Neural cell (in vitro differentiated cells): ENCODE results near the gene TPTE. TPM values are rescaled to one million over a fixed set of nuclear protein-coding genes. Genes with fewer than 3 reads are reported as not detected.
"Not testable (repeated sequence)": the region's sequence is repeated elsewhere in the genome, so short reads cannot be mapped to it uniquely, and the experiment has no call there.

Experiments
- H2AFZ ChIP-seq: fragments of 200-600, 300-800 bp; sonication (generic), shearing (Covaris generic); 2 replicates; pipeline ENCODE4 v1.6.0; 2014; ENCODE audit warnings: low read depth, mild to moderate bottlenecking, antibody characterized with exemption, low read length, moderate library complexity
- H3F3A ChIP-seq: fragments of 200-600 bp; shearing (Covaris generic); 2 replicates; pipeline ENCODE4 v1.6.1; 2016; ENCODE audit warnings: mild to moderate bottlenecking, moderate library complexity, mixed read lengths, antibody characterized with exemption, low read length; ENCODE audit not compliant: insufficient read depth, poor library complexity, severe bottlenecking
- H3K27ac ChIP-seq: fragments of 200-600, 300-800 bp; sonication (generic), shearing (Covaris generic); 2 replicates; pipeline ENCODE4 v1.5.1; 2014; ENCODE audit warnings: mild to moderate bottlenecking, low read length, moderate library complexity
- H3K27me3 ChIP-seq: fragments of 300-800, 200-600 bp; sonication (generic), shearing (Covaris generic); 2 replicates; pipeline ENCODE4 v1.6.0; 2014; ENCODE audit warnings: mild to moderate bottlenecking, low read depth, low read length, moderate library complexity; ENCODE audit not compliant: insufficient read depth
- H3K36me3 ChIP-seq: fragments of 300-800, 200-600 bp; sonication (generic), shearing (Covaris generic); 2 replicates; pipeline ENCODE4 v1.5.1; 2014; ENCODE audit warnings: mild to moderate bottlenecking, antibody characterized with exemption, low read length, moderate library complexity; ENCODE audit not compliant: insufficient read depth
- H3K4me2 ChIP-seq: fragments of 300-800, 200-600 bp; sonication (generic), shearing (Covaris generic); 2 replicates; pipeline ENCODE4 v1.6.0; 2014; ENCODE audit warnings: mild to moderate bottlenecking, low read length
- H3K4me3 ChIP-seq: fragments of 300-800, 200-600 bp; sonication (generic), shearing (Covaris generic); 2 replicates; pipeline ENCODE4 v1.5.1; 2014; ENCODE audit warnings: mild to moderate bottlenecking, low read length, moderate library complexity
- H3K79me2 ChIP-seq: fragments of 200-600 bp; shearing (Covaris generic); replicated peaks from 2 replicates; pipeline ENCODE4 v1.6.0; 2014; ENCODE audit warnings: mild to moderate bottlenecking, low read length, moderate library complexity; ENCODE audit not compliant: insufficient read depth
- H3K9ac ChIP-seq: fragments of 300-800, 200-600 bp; sonication (generic), shearing (Covaris generic); 2 replicates; pipeline ENCODE4 v1.6.1; 2016; ENCODE audit warnings: mild to moderate bottlenecking, low read length, mixed read lengths
- H3K9me2 ChIP-seq: fragments of 200-600 bp; shearing (Covaris generic); 2 replicates; pipeline ENCODE4 v1.6.1; 2016; ENCODE audit warnings: mild to moderate bottlenecking, low read length, mixed read lengths; ENCODE audit not compliant: insufficient read depth
- H3K9me3 ChIP-seq: fragments of 200-600, 300-800 bp; sonication (generic), shearing (Covaris generic); 2 replicates; pipeline ENCODE4 v1.6.1; 2016; ENCODE audit warnings: mild to moderate bottlenecking, mixed run types, low read length, moderate library complexity, mixed read lengths
- H4K20me1 ChIP-seq: fragments of 200-600 bp; shearing (Covaris generic); 2 replicates; pipeline ENCODE4 v1.6.1; 2016; ENCODE audit warnings: mild to moderate bottlenecking, mixed run types; ENCODE audit not compliant: insufficient read depth
- EP300 ChIP-seq: fragments of 450-650 bp; conservative IDR thresholded peaks from 2 replicates; pipeline ENCODE4 v1.6.1; 2014; ENCODE audit warnings: antibody characterized with exemption, mild to moderate bottlenecking, moderate library complexity; ENCODE audit not compliant: poor library complexity, severe bottlenecking
- EZH2 ChIP-seq: fragments of 200-600, 300-800 bp; shearing (Covaris generic), sonication (generic); IDR thresholded peaks from 2 replicates; pipeline ENCODE4 v1.6.1; 2014; ENCODE audit warnings: antibody characterized with exemption, low read length, borderline replicate concordance, mild to moderate bottlenecking; ENCODE audit not compliant: insufficient read depth, poor library complexity, severe bottlenecking
- MXI1 ChIP-seq: fragments of 450-650 bp; conservative IDR thresholded peaks from 2 replicates; pipeline ENCODE4 v1.6.1; 2014; ENCODE audit warnings: antibody characterized with exemption, mild to moderate bottlenecking; ENCODE audit not compliant: poor library complexity, severe bottlenecking
- POLR2AphosphoS5 ChIP-seq: IDR thresholded peaks from 2 replicates; pipeline ENCODE4 v1.6.1; 2012
- RAD21 ChIP-seq: fragments of 450-650 bp; conservative IDR thresholded peaks from 2 replicates; pipeline ENCODE4 v1.6.1; 2014; ENCODE audit warnings: antibody characterized with exemption, mild to moderate bottlenecking, moderate library complexity
- SMC3 ChIP-seq: fragments of 450-650 bp; conservative IDR thresholded peaks from 2 replicates; pipeline ENCODE4 v1.6.1; 2014; ENCODE audit warnings: antibody characterized with exemption, mild to moderate bottlenecking, moderate library complexity; ENCODE audit not compliant: poor library complexity
- TAF1 ChIP-seq: IDR thresholded peaks from 2 replicates; pipeline ENCODE4 v1.6.1; 2012; ENCODE audit warnings: low read depth
- polyA plus RNA-seq: library from polyadenylated mRNA; depleted of rRNA; stranded (reverse); fragments of >200 nt; gene quantifications from 2 replicates; pipeline ENCODE4 v1.2.3, GENCODE V29; 2014
- TF ChIP-seq, protein P1 (sequence below): fragments of 450-650 bp; IDR thresholded peaks from 2 replicates; pipeline ENCODE4 v1.5.1; 2014; ENCODE audit warnings: antibody characterized with exemption, mild to moderate bottlenecking, moderate library complexity; ENCODE audit not compliant: poor library complexity, severe bottlenecking
- TF ChIP-seq, protein P2 (sequence below): IDR thresholded peaks from 2 replicates; pipeline ENCODE4 v1.6.1; 2012; ENCODE audit warnings: borderline replicate concordance

TPTE gene
- polyA plus RNA-seq, 1 donor from 2014 or later, result not detected

GRCh38 chr21:10641107-10641506 lies 119.7 kb downstream of the TPTE start:
- peaks cover 14% of the 10 kb centered on the region for H3K9me3 ChIP-seq
- H3K27me3 ChIP-seq, result no peaks in the 10 kb centered on the region
- no peak overlapping the region for H3K4me2 ChIP-seq
- H4K20me1 ChIP-seq, result no peaks in the 10 kb centered on the region
- no peaks in the 10 kb centered on the region for H3K79me2 ChIP-seq
- no peaks in the 10 kb centered on the region for H3K36me3 ChIP-seq
- no peak overlapping the region for H3K4me3 ChIP-seq
- H3K9ac ChIP-seq, result no peak overlapping the region
- no peak overlapping the region for H3K27ac ChIP-seq
- TF ChIP-seq RAD21 (no peak), SMC3 (no peak), POLR2AphosphoS5 (no peak), TAF1 (no peak), MXI1 (no peak), EP300 (no peak), EZH2 (no peak)
- TF ChIP-seq, protein P1, sequence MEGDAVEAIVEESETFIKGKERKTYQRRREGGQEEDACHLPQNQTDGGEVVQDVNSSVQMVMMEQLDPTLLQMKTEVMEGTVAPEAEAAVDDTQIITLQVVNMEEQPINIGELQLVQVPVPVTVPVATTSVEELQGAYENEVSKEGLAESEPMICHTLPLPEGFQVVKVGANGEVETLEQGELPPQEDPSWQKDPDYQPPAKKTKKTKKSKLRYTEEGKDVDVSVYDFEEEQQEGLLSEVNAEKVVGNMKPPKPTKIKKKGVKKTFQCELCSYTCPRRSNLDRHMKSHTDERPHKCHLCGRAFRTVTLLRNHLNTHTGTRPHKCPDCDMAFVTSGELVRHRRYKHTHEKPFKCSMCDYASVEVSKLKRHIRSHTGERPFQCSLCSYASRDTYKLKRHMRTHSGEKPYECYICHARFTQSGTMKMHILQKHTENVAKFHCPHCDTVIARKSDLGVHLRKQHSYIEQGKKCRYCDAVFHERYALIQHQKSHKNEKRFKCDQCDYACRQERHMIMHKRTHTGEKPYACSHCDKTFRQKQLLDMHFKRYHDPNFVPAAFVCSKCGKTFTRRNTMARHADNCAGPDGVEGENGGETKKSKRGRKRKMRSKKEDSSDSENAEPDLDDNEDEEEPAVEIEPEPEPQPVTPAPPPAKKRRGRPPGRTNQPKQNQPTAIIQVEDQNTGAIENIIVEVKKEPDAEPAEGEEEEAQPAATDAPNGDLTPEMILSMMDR, result no peak
- TF ChIP-seq, protein P2, sequence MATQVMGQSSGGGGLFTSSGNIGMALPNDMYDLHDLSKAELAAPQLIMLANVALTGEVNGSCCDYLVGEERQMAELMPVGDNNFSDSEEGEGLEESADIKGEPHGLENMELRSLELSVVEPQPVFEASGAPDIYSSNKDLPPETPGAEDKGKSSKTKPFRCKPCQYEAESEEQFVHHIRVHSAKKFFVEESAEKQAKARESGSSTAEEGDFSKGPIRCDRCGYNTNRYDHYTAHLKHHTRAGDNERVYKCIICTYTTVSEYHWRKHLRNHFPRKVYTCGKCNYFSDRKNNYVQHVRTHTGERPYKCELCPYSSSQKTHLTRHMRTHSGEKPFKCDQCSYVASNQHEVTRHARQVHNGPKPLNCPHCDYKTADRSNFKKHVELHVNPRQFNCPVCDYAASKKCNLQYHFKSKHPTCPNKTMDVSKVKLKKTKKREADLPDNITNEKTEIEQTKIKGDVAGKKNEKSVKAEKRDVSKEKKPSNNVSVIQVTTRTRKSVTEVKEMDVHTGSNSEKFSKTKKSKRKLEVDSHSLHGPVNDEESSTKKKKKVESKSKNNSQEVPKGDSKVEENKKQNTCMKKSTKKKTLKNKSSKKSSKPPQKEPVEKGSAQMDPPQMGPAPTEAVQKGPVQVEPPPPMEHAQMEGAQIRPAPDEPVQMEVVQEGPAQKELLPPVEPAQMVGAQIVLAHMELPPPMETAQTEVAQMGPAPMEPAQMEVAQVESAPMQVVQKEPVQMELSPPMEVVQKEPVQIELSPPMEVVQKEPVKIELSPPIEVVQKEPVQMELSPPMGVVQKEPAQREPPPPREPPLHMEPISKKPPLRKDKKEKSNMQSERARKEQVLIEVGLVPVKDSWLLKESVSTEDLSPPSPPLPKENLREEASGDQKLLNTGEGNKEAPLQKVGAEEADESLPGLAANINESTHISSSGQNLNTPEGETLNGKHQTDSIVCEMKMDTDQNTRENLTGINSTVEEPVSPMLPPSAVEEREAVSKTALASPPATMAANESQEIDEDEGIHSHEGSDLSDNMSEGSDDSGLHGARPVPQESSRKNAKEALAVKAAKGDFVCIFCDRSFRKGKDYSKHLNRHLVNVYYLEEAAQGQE, result no peak
- no peaks in the 10 kb centered on the region for H3K9me2 ChIP-seq
- no peaks in the 10 kb centered on the region for H3F3A ChIP-seq
- no peak overlapping the region for H2AFZ ChIP-seq

DNA sequence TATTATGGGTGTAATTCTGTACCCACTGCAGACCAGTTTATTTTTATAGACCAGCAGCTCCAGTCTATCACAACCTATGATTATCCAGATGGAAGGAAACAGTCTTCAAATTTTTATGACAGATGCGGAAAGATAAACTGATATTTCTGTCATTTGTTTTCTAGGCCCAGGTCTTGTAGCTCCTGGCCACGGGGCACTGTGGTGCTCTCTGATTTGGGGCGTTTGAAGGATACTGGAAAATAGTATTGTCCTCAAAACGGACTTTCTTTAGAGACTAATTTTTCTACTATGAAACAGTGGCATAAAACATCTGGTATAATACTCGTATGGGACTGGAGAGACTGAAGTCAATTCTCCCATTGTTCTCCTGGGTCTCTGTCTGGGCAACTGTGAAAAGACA lies 124.3 kb downstream of the TPTE start:
- not testable (repeated sequence) for H3K9ac ChIP-seq, H3K27me3 ChIP-seq, H3K9me3 ChIP-seq, H3F3A ChIP-seq, H3K4me2 ChIP-seq, H4K20me1 ChIP-seq, H3K9me2 ChIP-seq, H2AFZ ChIP-seq, H3K4me3 ChIP-seq, H3K79me2 ChIP-seq, H3K27ac ChIP-seq, H3K36me3 ChIP-seq

GRCh38 chr21:10649350-10650149 lies 128.2 kb downstream of the TPTE start:
- H2AFZ ChIP-seq, H3K4me2 ChIP-seq, H3K79me2 ChIP-seq, H3K9me3 ChIP-seq, H3K9me2 ChIP-seq, H3K4me3 ChIP-seq, H4K20me1 ChIP-seq, H3K36me3 ChIP-seq, H3K27ac ChIP-seq, H3F3A ChIP-seq, H3K9ac ChIP-seq, H3K27me3 ChIP-seq: not testable (repeated sequence)

DNA sequence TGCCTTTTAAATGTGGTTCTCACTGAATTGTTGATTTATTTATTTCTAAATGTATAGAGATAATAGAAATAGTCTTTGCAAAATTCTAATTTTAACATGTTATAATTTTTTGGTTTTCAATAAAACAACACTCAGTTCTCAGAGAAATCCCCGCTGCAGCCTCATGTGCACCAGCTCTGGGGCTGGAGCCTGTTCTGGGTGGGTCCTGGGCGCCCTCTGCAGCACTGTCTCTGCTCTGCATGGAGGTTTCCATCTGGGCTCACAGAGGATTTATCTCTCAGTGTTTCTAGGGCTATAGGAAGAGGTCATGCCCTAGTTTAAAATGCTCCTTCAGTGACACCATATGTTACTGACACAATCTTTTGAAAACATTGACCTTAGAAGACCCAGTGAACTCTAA lies 128.9 kb downstream of the TPTE start:
- not testable (repeated sequence) for H2AFZ ChIP-seq, H3K79me2 ChIP-seq, H3K9ac ChIP-seq, H3K36me3 ChIP-seq, H4K20me1 ChIP-seq, H3K9me3 ChIP-seq, H3K27ac ChIP-seq, H3K4me2 ChIP-seq, H3K27me3 ChIP-seq, H3K4me3 ChIP-seq, H3K9me2 ChIP-seq, H3F3A ChIP-seq
